Measurements from ENCODE around the gene KDM4B. TPM values are rescaled to one million over a fixed set of nuclear protein-coding genes. Genes with fewer than 3 reads are reported as not detected.

KDM4B gene
- polyA plus RNA-seq, 1 of the 3 experiments (the other 2 are of a cell fraction), result 12.2 TPM

DNA sequence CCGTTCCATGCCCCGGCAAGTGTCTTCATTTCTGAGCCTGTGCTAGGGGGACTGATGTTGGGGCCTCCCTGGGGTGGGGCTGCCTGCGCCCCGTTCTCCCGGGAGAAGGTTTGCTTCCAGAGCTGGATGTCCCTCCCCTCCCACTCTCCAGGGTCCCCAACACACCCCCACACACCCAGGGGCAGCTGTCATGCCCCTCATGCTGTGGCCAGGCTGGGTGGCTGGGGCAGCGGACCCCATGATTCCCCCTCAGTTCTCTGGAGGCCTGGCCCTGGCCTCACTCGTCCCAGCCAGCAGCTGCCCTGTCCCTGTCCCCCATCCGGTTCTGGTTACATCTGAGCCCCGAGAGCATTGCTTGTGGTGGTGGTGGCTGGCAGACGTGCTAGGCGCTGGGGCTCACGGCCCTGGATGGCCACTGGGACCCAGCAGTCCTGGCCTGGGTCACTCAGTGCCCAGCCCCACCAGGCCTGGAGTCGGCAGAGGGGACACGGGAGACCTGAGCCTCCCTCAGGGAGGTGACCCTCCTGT, 184.8 kb downstream of the KDM4B start:
- no peak overlapping the region for H3K4me2 ChIP-seq
- H3K9me3 ChIP-seq, result no peaks in the 10 kb centered on the region
- no peak overlapping the region for H3K9ac ChIP-seq
- H3K9me2 ChIP-seq, result no peaks in the 10 kb centered on the region
- H3K4me1 ChIP-seq (ENCODE audit: control insufficient read depth in 1 of 2, insufficient read depth in 2 of 2, low read depth in 1 of 2, low read length in 1 of 2), result peaks cover 0 to 2% of the 10 kb centered on the region in 2 experiments; a peak in 1 of 4 replicates
- 96% methylated on average over 5 of the region's 14 CpGs for WGBS (ENCODE audit: low lambda C conversion rate)
- DNase-seq, result peak; percentile 42
- peaks cover 0 to 18% of the 10 kb centered on the region in 2 experiments for H3K36me3 ChIP-seq (replicated peaks in 1 of 2; ENCODE audit: control insufficient read depth in 1 of 2, insufficient read depth in 2 of 2, low read length in 1 of 2)
- no peaks in the 10 kb centered on the region for H3K79me2 ChIP-seq (ENCODE audit: insufficient read depth)
- POLR2A ChIA-PET, result no interaction called here
- no peak overlapping the region for H3K27ac ChIP-seq (ENCODE audit: low read depth in 2 of 2, low read length in 1 of 2)
- no peaks in the 10 kb centered on the region for H3F3A ChIP-seq (replicated peaks; ENCODE audit: insufficient read depth)
- no peaks in the 10 kb centered on the region for H3K27me3 ChIP-seq (ENCODE audit: insufficient read depth)
- TF ChIP-seq FOXM1 (IDR thresholded peaks at IDR 0.05; ENCODE audit: low read depth) (no peak), ELF1 (IDR thresholded peaks at IDR 0.05) (no peak), POLR2AphosphoS5 (IDR thresholded peaks at IDR 0.05; ENCODE audit: low read depth, low read length) (no peak), MXI1 (IDR thresholded peaks at IDR 0.05; ENCODE audit: low read depth, low read length) (no peak), YY1 (IDR thresholded peaks at IDR 0.05; ENCODE audit: low read depth) (no peak), RCOR1 (IDR thresholded peaks at IDR 0.05; ENCODE audit: low read length) (no peak), TAF1 (IDR thresholded peaks at IDR 0.05; ENCODE audit: borderline replicate concordance, low read depth, low read length) (no peak), CHD2 (IDR thresholded peaks at IDR 0.05; ENCODE audit: low read length, partially characterized antibody) (no peak), JUND (IDR thresholded peaks at IDR 0.05) (no peak), MEF2A (IDR thresholded peaks at IDR 0.05; ENCODE audit: borderline replicate concordance, low read depth) (no peak), EP300 (IDR thresholded peaks at IDR 0.05; ENCODE audit: borderline replicate concordance in 1 of 2, low read depth in 1 of 2, low read length in 1 of 2) (no peak), RFX5 (IDR thresholded peaks at IDR 0.05; ENCODE audit: low read length) (no peak), NFIC (IDR thresholded peaks at IDR 0.05; ENCODE audit: borderline replicate concordance) (no peak), RAD21 (IDR thresholded peaks at IDR 0.05; ENCODE audit: low read length) (no peak)
- TF ChIP-seq, protein P1, sequence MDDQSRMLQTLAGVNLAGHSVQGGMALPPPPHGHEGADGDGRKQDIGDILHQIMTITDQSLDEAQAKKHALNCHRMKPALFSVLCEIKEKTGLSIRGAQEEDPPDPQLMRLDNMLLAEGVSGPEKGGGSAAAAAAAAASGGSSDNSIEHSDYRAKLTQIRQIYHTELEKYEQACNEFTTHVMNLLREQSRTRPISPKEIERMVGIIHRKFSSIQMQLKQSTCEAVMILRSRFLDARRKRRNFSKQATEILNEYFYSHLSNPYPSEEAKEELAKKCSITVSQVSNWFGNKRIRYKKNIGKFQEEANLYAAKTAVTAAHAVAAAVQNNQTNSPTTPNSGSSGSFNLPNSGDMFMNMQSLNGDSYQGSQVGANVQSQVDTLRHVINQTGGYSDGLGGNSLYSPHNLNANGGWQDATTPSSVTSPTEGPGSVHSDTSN (IDR thresholded peaks at IDR 0.05), result no peak
- TF ChIP-seq, protein P2, sequence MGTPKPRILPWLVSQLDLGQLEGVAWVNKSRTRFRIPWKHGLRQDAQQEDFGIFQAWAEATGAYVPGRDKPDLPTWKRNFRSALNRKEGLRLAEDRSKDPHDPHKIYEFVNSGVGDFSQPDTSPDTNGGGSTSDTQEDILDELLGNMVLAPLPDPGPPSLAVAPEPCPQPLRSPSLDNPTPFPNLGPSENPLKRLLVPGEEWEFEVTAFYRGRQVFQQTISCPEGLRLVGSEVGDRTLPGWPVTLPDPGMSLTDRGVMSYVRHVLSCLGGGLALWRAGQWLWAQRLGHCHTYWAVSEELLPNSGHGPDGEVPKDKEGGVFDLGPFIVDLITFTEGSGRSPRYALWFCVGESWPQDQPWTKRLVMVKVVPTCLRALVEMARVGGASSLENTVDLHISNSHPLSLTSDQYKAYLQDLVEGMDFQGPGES (IDR thresholded peaks at IDR 0.05; ENCODE audit: low read depth, low read length), result no peak
- TF ChIP-seq, protein P3, sequence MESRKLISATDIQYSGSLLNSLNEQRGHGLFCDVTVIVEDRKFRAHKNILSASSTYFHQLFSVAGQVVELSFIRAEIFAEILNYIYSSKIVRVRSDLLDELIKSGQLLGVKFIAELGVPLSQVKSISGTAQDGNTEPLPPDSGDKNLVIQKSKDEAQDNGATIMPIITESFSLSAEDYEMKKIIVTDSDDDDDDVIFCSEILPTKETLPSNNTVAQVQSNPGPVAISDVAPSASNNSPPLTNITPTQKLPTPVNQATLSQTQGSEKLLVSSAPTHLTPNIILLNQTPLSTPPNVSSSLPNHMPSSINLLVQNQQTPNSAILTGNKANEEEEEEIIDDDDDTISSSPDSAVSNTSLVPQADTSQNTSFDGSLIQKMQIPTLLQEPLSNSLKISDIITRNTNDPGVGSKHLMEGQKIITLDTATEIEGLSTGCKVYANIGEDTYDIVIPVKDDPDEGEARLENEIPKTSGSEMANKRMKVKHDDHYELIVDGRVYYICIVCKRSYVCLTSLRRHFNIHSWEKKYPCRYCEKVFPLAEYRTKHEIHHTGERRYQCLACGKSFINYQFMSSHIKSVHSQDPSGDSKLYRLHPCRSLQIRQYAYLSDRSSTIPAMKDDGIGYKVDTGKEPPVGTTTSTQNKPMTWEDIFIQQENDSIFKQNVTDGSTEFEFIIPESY (IDR thresholded peaks at IDR 0.05; ENCODE audit: borderline replicate concordance, low read depth), result no peak
- TF ChIP-seq, protein P4, sequence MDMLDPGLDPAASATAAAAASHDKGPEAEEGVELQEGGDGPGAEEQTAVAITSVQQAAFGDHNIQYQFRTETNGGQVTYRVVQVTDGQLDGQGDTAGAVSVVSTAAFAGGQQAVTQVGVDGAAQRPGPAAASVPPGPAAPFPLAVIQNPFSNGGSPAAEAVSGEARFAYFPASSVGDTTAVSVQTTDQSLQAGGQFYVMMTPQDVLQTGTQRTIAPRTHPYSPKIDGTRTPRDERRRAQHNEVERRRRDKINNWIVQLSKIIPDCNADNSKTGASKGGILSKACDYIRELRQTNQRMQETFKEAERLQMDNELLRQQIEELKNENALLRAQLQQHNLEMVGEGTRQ (IDR thresholded peaks at IDR 0.05; ENCODE audit: borderline replicate concordance, low read depth, low read length), result no peak
- H3K4me3 ChIP-seq (ENCODE audit: low read depth in 2 of 2, low read length in 1 of 2), result no peak overlapping the region
- CTCF ChIA-PET, result interaction anchor here (0.7 to 7.2 kb wide), 10 partner anchors 9 to 115 kb away, joined by 3 to 42 read pairs (median 6); no protein-coding TSS in a partner anchor
- H2AFZ ChIP-seq (ENCODE audit: low read depth), result no peak overlapping the region
- H4K20me1 ChIP-seq (ENCODE audit: insufficient read depth), result no peaks in the 10 kb centered on the region
